ENCODE data around the gene CTR9.

- TF ChIP-seq, protein P1, sequence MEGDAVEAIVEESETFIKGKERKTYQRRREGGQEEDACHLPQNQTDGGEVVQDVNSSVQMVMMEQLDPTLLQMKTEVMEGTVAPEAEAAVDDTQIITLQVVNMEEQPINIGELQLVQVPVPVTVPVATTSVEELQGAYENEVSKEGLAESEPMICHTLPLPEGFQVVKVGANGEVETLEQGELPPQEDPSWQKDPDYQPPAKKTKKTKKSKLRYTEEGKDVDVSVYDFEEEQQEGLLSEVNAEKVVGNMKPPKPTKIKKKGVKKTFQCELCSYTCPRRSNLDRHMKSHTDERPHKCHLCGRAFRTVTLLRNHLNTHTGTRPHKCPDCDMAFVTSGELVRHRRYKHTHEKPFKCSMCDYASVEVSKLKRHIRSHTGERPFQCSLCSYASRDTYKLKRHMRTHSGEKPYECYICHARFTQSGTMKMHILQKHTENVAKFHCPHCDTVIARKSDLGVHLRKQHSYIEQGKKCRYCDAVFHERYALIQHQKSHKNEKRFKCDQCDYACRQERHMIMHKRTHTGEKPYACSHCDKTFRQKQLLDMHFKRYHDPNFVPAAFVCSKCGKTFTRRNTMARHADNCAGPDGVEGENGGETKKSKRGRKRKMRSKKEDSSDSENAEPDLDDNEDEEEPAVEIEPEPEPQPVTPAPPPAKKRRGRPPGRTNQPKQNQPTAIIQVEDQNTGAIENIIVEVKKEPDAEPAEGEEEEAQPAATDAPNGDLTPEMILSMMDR (IDR thresholded peaks at IDR 0.05; ENCODE audit: low read length), result no peak
- TF ChIP-seq EZH2phosphoT487 (IDR thresholded peaks at IDR 0.05; ENCODE audit: low read length), result no peak
Measured at GRCh38 chr11:10823152-10823579, 72.1 kb downstream of the CTR9 start.
